T47D (cell line): ENCODE data around the gene SHANK2.
A peak's percentile ranks its signal among the peaks of the same experiment; 100 is the strongest.

ENCODE experiments used
- DNase-seq, 2 experiments: peaks; one replicate each; pipeline versions ENCODE4 v3.0.0 to v3.0.0-alpha.2; 2011 to 2012; ENCODE audit warnings: low read depth in 1 of 2, low spot score in 1 of 2
- JUND ChIP-seq: IDR thresholded peaks from 2 replicates; pipeline ENCODE4 v1.6.1; 2012; ENCODE audit warnings: low read depth
- in situ Hi-C: cut with HindIII; loops from 2 replicates; pipeline ENCODE4 v1.10.0; 2016; ENCODE audit warnings: low sequenced_read_pairs, low pct_unique_long_range_greater_than_20kb

Gene SHANK2

GRCh38 chr11:71265559-71266092 is 13.2 kb upstream of the SHANK2 start:
- no peak for TF ChIP-seq JUND
- in situ Hi-C loops: no loop called here
- DNase-seq: no peak

- in situ Hi-C loops: no loop called here
- TF ChIP-seq JUND: no peak
- DNase-seq: no peak
Measured at GRCh38 chr11:71263386-71263785, 11.0 kb upstream of the SHANK2 start.

GRCh38 chr11:71255800-71256479 is 3.6 kb upstream of the SHANK2 start:
- DNase-seq: peak; percentile 66 to 84
- no peak for TF ChIP-seq JUND
- in situ Hi-C loops: no loop called here

- in situ Hi-C loops: no loop called here
- DNase-seq: peak; percentile 58 to 88
- no peak for TF ChIP-seq JUND
Measured at GRCh38 chr11:71255323-71255722, 2.9 kb upstream of the SHANK2 start.

- DNase-seq: no peak
- no peak for TF ChIP-seq JUND
- in situ Hi-C loops: no loop called here
Measured at GRCh38 chr11:71253794-71254193, 1.4 kb upstream of the SHANK2 start.

GRCh38 chr11:71252770-71253730 is 673 bp upstream of the SHANK2 start:
- TF ChIP-seq JUND: no peak
- peak; percentile 79 to 86 for DNase-seq
- in situ Hi-C loops: no loop called here

- no peak for TF ChIP-seq JUND
- DNase-seq: peak; percentile 67 to 85
- in situ Hi-C loops: no loop called here
Measured at GRCh38 chr11:71251761-71252268, 562 bp downstream of the SHANK2 start.

GRCh38 chr11:71251151-71251721 is 1.1 kb downstream of the SHANK2 start:
- in situ Hi-C loops: no loop called here
- TF ChIP-seq JUND: no peak
- DNase-seq: peak; percentile 48 to 55

GRCh38 chr11:71250523-71251150 is 1.7 kb downstream of the SHANK2 start:
- no peak for DNase-seq
- TF ChIP-seq JUND: no peak
- in situ Hi-C loops: no loop called here

- DNase-seq: peak; percentile 85 to 89
- no peak for TF ChIP-seq JUND
- in situ Hi-C loops: no loop called here
Measured at GRCh38 chr11:71249301-71249700, 3.1 kb downstream of the SHANK2 start.

GRCh38 chr11:71248656-71249055 is 3.7 kb downstream of the SHANK2 start:
- in situ Hi-C loops: no loop called here
- no peak for TF ChIP-seq JUND
- DNase-seq: peak in 1 of 2 experiments; percentile 75

GRCh38 chr11:71248251-71248570 is 4.2 kb downstream of the SHANK2 start:
- no peak for TF ChIP-seq JUND
- in situ Hi-C loops: no loop called here
- DNase-seq: no peak
